C4-2B (cell line): ENCODE results near the gene FOXN3.

Source experiments
- H3K27ac ChIP-seq: fragments of 450-650 bp; 2 replicates; pipeline ENCODE4 v1.5.1; 2017
- ZFX ChIP-seq: fragments of 450-650 bp; IDR thresholded peaks from 2 replicates; pipeline ENCODE4 v1.6.1; 2017
- TF ChIP-seq, protein P1 (sequence below): fragments of 450-650 bp; conservative IDR thresholded peaks from 2 replicates; pipeline ENCODE4 v1.5.1; 2017; ENCODE audit warnings: mild to moderate bottlenecking

FOXN3 gene

DNA sequence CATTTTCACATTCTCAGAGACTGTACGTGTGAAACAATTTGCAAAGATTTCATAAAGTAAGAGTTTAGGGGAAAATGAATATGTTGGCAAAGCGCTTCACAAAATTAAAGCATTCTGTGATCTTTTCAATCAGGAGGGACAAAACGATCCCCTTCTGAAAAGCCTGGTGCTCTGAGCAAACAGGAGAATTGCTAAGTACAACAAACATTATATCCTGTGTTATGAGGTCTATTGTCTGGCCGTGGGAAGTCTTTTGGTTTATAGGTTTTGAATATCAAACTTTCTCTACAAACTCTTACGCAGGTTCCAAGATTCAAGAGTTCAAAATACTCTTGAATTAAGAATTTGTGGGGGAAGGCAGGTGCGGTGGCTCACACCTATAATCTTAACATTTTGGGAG is 7.2 kb upstream of the FOXN3 start:
- TF ChIP-seq ZFX = no peak
- TF ChIP-seq, protein P1, sequence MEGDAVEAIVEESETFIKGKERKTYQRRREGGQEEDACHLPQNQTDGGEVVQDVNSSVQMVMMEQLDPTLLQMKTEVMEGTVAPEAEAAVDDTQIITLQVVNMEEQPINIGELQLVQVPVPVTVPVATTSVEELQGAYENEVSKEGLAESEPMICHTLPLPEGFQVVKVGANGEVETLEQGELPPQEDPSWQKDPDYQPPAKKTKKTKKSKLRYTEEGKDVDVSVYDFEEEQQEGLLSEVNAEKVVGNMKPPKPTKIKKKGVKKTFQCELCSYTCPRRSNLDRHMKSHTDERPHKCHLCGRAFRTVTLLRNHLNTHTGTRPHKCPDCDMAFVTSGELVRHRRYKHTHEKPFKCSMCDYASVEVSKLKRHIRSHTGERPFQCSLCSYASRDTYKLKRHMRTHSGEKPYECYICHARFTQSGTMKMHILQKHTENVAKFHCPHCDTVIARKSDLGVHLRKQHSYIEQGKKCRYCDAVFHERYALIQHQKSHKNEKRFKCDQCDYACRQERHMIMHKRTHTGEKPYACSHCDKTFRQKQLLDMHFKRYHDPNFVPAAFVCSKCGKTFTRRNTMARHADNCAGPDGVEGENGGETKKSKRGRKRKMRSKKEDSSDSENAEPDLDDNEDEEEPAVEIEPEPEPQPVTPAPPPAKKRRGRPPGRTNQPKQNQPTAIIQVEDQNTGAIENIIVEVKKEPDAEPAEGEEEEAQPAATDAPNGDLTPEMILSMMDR = no peak
- no peak overlapping the region for H3K27ac ChIP-seq

DNA sequence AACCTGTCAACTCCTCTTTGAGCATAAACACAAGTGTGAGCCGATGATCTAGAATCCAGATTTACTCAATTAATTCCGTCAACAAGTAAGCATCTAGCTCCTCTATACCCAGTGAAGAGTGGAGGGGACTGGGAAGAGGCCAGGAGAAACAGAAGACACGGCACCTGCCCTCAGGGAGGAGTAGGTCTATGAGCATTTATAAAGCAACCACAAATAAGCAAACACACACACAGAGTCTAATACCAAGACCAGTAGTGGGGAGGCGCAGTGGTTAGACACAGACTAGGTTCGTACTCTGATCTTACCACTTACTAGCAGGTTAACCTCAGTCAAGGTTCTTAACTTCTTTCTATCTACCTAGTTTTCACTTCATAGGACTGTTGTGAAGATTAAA is 5.9 kb upstream of the FOXN3 start:
- no peak overlapping the region; the same call in 1 of the 2 replicates for H3K27ac ChIP-seq
- TF ChIP-seq, protein P1 = no peak
- TF ChIP-seq ZFX = no peak

DNA sequence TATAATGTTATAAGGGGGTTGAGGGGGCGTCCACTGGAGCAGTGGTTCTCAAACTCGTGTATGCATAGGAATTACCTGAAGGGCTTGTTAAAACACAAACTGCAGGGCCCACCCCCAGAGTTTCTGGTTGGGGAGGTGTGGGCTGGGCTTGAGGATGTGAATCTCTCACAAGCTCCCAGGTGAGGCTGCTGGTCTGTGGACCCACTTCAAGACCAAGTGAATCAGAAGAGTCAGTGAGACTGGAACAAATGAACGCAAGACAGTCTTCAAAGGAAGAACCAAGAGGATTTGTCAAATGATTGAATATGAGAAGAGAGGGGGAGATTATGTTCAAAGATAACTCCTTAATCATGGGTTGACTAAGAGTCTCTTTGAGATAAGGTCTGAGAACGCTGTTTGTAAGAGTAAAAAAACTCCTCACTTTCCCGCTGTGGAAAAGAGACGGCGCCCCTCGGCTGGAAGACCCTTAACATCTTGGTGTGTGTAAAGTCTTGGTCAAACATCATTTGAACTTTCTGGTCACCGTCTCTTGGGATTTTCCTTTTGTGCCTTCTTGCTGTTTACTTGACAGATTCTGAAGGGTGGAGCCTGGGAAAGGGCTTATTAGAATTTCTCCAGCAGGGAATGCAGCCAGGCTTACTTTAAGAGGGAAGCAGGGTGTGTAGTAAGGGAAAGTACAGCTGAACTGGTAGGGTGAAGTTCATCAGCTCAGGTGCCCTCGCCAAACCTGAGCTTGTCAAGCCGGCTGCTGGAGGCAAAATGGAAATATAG is 5.3 kb upstream of the FOXN3 start:
- H3K27ac ChIP-seq = no peak overlapping the region; the same call in 1 of the 2 replicates
- no peak for TF ChIP-seq ZFX
- TF ChIP-seq, protein P1 = no peak

DNA sequence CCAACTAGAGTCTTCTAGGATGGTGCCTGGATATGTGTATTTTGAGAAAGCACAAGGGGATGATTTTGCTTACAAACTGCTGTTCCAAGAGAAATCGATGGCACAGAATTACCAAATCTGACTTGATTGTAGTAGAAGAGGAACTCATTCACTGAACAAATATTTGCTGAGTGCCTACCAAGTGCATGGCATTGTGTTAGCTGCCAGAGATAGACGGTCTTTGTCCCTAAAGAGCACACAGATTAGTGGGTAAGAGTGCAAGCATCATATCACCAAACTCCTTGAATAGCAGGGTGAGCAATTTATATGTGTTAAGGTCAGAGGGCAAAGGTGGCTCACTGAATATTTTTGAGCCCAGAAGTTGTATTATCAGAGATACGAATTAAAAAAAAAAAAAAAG is 3.5 kb upstream of the FOXN3 start:
- TF ChIP-seq ZFX = no peak
- TF ChIP-seq, protein P1 = no peak
- no peak overlapping the region; the same call in 1 of the 2 replicates for H3K27ac ChIP-seq

DNA sequence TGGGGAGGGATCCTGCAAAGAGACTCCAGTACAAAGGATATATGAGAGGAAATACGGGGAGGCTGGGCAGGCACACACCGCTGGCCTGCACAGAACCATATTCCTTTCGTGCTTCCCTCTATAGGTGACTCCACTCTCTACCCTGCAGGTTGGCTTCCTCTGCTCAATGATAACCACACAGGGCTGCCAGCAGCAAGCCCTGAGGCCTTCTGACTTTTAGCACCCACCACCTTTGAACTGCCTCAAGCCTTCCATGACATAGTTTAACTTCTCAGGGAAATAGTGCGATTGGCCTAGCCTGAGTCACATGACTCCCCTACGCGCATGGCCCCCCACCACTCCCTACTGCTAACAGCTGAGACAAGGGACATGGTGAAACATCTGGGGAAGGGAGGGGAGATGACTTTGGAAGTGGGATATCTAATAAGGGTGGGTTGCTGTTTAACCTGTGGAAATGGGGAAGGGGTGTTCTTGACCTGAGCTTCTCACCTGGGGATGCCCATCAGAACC is 3.0 kb upstream of the FOXN3 start:
- TF ChIP-seq ZFX = no peak
- TF ChIP-seq, protein P1 = no peak
- H3K27ac ChIP-seq = no peak overlapping the region; the same call in 1 of the 2 replicates

DNA sequence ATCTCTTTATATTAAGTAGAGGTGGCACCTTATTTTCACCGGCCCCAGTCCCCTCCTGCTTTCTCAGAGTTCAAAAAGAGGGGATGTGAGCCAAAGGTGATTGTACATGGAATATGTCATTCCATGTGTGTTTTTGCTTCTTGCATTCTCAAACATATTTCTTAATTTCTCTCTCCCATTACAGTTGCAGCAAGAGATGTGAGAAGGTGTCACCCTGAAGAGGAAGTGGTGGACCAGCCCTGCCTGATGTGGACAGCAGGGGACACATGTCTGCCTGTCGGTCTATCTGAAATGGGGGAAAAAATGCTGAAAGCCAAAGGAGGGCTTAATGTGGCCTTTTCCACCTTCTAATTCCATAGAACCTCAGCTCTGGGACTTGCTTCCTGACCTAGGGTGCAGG is 1.9 kb upstream of the FOXN3 start:
- H3K27ac ChIP-seq = no peak overlapping the region
- TF ChIP-seq, protein P1 = no peak
- TF ChIP-seq ZFX = no peak

DNA sequence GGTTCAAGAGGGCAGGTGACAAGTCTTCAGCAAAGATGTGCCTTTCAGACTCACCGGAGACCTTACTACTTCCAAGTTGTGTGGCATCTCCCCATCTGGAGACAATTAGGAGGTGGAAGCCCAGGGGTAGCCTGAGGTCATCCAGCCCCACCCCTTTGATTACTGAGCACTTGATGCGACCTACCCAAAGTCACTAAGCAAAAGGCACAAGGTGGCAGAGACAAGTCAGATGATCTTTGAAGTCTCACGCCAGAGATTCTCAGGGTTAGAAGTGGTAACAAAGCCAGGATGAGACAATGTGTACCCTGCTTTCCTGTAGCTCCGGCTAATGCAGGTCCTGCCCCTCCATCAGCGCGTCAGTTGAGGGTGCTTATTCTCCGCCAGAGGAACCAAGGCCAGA is 1.4 kb upstream of the FOXN3 start:
- peak overlapping the region; percentile 92 for H3K27ac ChIP-seq
- no peak for TF ChIP-seq ZFX
- TF ChIP-seq, protein P1 = no peak
